GM12878 (cell line): ENCODE results near the gene SRRM3. TPM values are rescaled to one million over a fixed set of nuclear protein-coding genes. Genes with fewer than 3 reads are reported as not detected.

Experiments
- ATAC-seq: fragments of 200-7000 bp; cut with Tn5 transposase; 3 replicates; pipeline ENCODE4 v1.9.1; 2020; ENCODE audit warnings: mild to moderate bottlenecking, moderate library complexity
- BruUV-seq: library from RNA; stranded (reverse); fragments of 400-500 nt; replicated peaks from 2 replicates; lab custom pipeline; 2021; lab: Mats Ljungman, UMichigan
- CTCF ChIA-PET: fragments of 300-600 bp; sonication (Branson Sonifier 250); formaldehyde crosslinking; extraction: SDS; loops from one replicate; lab custom pipeline; 2021; ENCODE audit warnings: inconsistent platforms; lab: Yijun Ruan, JAX
- POLR2A ChIA-PET: fragments of 350-600 bp; formaldehyde crosslinking; extraction: SDS; loops from one replicate; lab custom pipeline; 2021; ENCODE audit warnings: inconsistent platforms; lab: Charles Lee
- RAD21 ChIA-PET: fragments of 300-600 bp; sonication (Branson Sonifier 250); formaldehyde crosslinking; loops from one replicate; lab custom pipeline; 2023; ENCODE audit warnings: antibody characterized with exemption; ENCODE audit not compliant: unreplicated experiment; lab: Charles Lee
- SMC1A ChIA-PET: fragments of 300-600 bp; sonication (Branson Sonifier 250); formaldehyde crosslinking; loops from one replicate; lab custom pipeline; 2023; ENCODE audit not compliant: unreplicated experiment, uncharacterized antibody; lab: Charles Lee
- DNase-seq: peaks from one replicate; pipeline ENCODE4 v3.0.0-alpha.2; 2011; ENCODE audit warnings: low read depth, low spot score
- FAIRE-seq: peaks from 3 replicates; lab custom pipeline; 2011; peaks lifted over from hg19 to GRCh38; lab: Jason Lieb, UNC
- H2AFZ ChIP-seq: 2 replicates; pipeline ENCODE4 v1.6.0; 2011; ENCODE audit warnings: low read depth, low read length, control low read depth; ENCODE audit not compliant: control insufficient read depth
- H3K27ac ChIP-seq: 2 replicates; pipeline ENCODE4 v1.5.1; 2011; ENCODE audit warnings: control low read depth; ENCODE audit not compliant: control insufficient read depth, insufficient read depth
- H3K27me3 ChIP-seq, 2 experiments: replicated peaks in 1 of 2; 2 replicates each; pipeline versions ENCODE4 v1.6.0 to v1.6.1; 2011; ENCODE audit warnings: low read length in 1 of 2; ENCODE audit not compliant: control insufficient read depth in 2 of 2, insufficient read depth in 2 of 2
- H3K36me3 ChIP-seq, 2 experiments: 2 replicates each; pipeline ENCODE4 v1.5.1; 2011; ENCODE audit warnings: low read length in 1 of 2; ENCODE audit not compliant: control insufficient read depth in 2 of 2, insufficient read depth in 2 of 2
- H3K4me1 ChIP-seq: 2 replicates; pipeline ENCODE4 v1.6.1; 2011; ENCODE audit warnings: mild to moderate bottlenecking, low read length, moderate library complexity, mixed read lengths; ENCODE audit not compliant: control insufficient read depth, insufficient read depth
- H3K4me2 ChIP-seq: 2 replicates; pipeline ENCODE4 v1.6.0; 2011; ENCODE audit warnings: control low read depth; ENCODE audit not compliant: control insufficient read depth, insufficient read depth
- H3K4me3 ChIP-seq: fragments of 200-600 bp; sonication (generic); 2 replicates; pipeline ENCODE4 v1.5.1; 2016
- H3K79me2 ChIP-seq: 2 replicates; pipeline ENCODE4 v1.6.0; 2011; ENCODE audit warnings: low read length; ENCODE audit not compliant: control insufficient read depth, insufficient read depth
- H3K9ac ChIP-seq: 2 replicates; pipeline ENCODE4 v1.8.0; 2011; ENCODE audit warnings: low read length, control low read depth, mixed read lengths; ENCODE audit not compliant: control insufficient read depth, insufficient read depth
- H3K9me3 ChIP-seq: replicated peaks from 3 replicates; pipeline ENCODE4 v1.5.1; 2011; ENCODE audit warnings: mild to moderate bottlenecking, low read length; ENCODE audit not compliant: control insufficient read depth, insufficient read depth
- H4K20me1 ChIP-seq: 2 replicates; pipeline ENCODE4 v1.6.0; 2011; ENCODE audit not compliant: control insufficient read depth, insufficient read depth
- GABPA ChIP-seq: IDR thresholded peaks from 2 replicates; pipeline ENCODE4 v1.6.1; 2014; ENCODE audit warnings: antibody characterized with exemption, low read depth, mild to moderate bottlenecking, inconsistent platforms
- GATAD2B ChIP-seq: fragments of 450-650 bp; conservative IDR thresholded peaks from 2 replicates; pipeline ENCODE4 v1.6.1; 2017; ENCODE audit warnings: low read depth, mild to moderate bottlenecking, moderate library complexity
- HDGF ChIP-seq: fragments of 450-650 bp; IDR thresholded peaks from 2 replicates; pipeline ENCODE4 v1.6.1; 2016; ENCODE audit warnings: antibody characterized with exemption
- NFYB ChIP-seq: IDR thresholded peaks from 2 replicates; pipeline ENCODE4 v1.6.1; 2011; ENCODE audit warnings: low read depth, mild to moderate bottlenecking, low read length, improper control_type of control experiment, moderate library complexity; ENCODE audit not compliant: insufficient read depth
- RAD51 ChIP-seq: fragments of 450-650 bp; IDR thresholded peaks from 2 replicates; pipeline ENCODE4 v1.6.1; 2016; ENCODE audit warnings: moderate library complexity, mild to moderate bottlenecking, inconsistent platforms
- RUNX3 ChIP-seq: IDR thresholded peaks from 2 replicates; pipeline ENCODE4 v1.6.1; 2012; ENCODE audit warnings: low read length, inconsistent platforms
- ZNF274 ChIP-seq: IDR thresholded peaks from one replicate; pipeline ENCODE4 v1.8.0; 2011; ENCODE audit not compliant: insufficient read length, insufficient read depth
- WGBS: methylation state at CpG from one replicate; pipeline ENCODE4 v1.1.6; 2016; ENCODE audit warnings: low lambda C conversion rate; ENCODE audit not compliant: insufficient replicate concordance, insufficient coverage; ENCODE audit errors: missing lambda C conversion rate; 5-methylcytosine and 5-hydroxymethylcytosine counted together
- in situ Hi-C: fragments of 300-500 bp; cut with MboI; formaldehyde crosslinking; loops from 9 replicates; pipeline ENCODE4 v1.14.3; 2018; ENCODE audit warnings: mixed read lengths
- intact Hi-C: fragments of 100-400 bp; cut with micrococcal nuclease; formaldehyde crosslinking; loops from one replicate; pipeline ENCODE4 v1.14.2; 2022; ENCODE audit not compliant: unreplicated experiment
- polyA plus RNA-seq, 11 experiments: library from polyadenylated mRNA; depleted of rRNA in 4 of 11; unstranded in 6 of 11; stranded (reverse) in 5 of 11; fragments of >200 nt; fragmentation: Nextera tagmentation in 4 of 11; fragmentation: Illumina TruSeq in 1 of 11; extraction: Ambion mirVana in 4 of 11; extraction: Trizol in 1 of 11; gene quantifications; 1 replicate in 1 of 11; 2 replicates in 10 of 11; pipeline versions ENCODE4 v1.2.1 to v1.2.3, GENCODE V29; 2011 to 2016; ENCODE audit warnings: inconsistent platforms in 2 of 11, missing spikeins in 2 of 11, low read depth in 1 of 11
- total RNA-seq, 4 experiments: library from RNA; depleted of rRNA in 3 of 4; stranded (reverse); fragments of >200 nt in 3 of 4; fragmentation: Illumina TruSeq in 1 of 4; extraction: Trizol in 1 of 4; gene quantifications; 2 replicates each; pipeline versions ENCODE4 v1.2.1 to v1.2.3, GENCODE V29; 2013 to 2021
- TF ChIP-seq, protein P1 (sequence below): fragments of 450-650 bp; IDR thresholded peaks from 2 replicates; pipeline ENCODE4 v1.6.1; 2016; ENCODE audit warnings: mild to moderate bottlenecking

The SRRM3 gene
- total and polyA plus RNA-seq, 10 of the 15 experiments (the other 5 are each of a cell fraction or from before 2014, with no cell fraction given), result 0.03 to 0.15 (median 0.05) TPM; not detected in 6

DNA sequence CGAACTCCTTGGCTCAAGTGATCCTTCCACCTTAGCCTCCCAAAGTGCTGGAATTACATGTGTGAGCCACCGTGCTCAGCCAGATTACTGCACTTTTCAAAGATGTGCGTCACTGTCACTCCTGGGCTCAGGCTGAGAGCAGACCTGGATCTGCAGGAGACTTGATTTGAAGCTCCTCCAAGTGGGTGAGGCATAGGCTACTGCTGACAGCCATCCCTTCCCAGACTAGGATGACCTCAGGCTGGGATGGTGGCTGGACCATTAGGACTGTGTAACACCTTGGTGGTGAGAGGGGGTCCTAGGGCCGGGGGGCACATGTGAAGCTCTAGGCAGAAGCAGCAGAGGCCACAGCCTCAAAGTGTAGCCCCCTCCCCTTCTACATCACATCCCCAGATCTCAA lies 8.2 kb upstream of the SRRM3 start:
- no peaks in the 10 kb centered on the region for H3K36me3 ChIP-seq
- TF ChIP-seq NFYB (no peak), RUNX3 (no peak), HDGF (no peak), GATAD2B (no peak), GABPA (no peak), RAD51 (no peak), ZNF274 (no peak)
- TF ChIP-seq, protein P1, sequence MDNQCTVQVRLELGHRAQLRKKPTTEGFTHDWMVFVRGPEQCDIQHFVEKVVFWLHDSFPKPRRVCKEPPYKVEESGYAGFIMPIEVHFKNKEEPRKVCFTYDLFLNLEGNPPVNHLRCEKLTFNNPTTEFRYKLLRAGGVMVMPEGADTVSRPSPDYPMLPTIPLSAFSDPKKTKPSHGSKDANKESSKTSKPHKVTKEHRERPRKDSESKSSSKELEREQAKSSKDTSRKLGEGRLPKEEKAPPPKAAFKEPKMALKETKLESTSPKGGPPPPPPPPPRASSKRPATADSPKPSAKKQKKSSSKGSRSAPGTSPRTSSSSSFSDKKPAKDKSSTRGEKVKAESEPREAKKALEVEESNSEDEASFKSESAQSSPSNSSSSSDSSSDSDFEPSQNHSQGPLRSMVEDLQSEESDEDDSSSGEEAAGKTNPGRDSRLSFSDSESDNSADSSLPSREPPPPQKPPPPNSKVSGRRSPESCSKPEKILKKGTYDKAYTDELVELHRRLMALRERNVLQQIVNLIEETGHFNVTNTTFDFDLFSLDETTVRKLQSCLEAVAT, result no peak
- TF ChIP-seq, all 136 proteins: peak for 0
- no peak overlapping the region for H3K9ac ChIP-seq
- no peak overlapping the region for H3K4me3 ChIP-seq
- in situ Hi-C loops (no loop called here), intact Hi-C loops (no loop called here)
- ChIA-PET POLR2A (interaction anchor here (0.5 kb wide), 1 partner anchor 29 kb away, joined by 5 read pairs; no protein-coding TSS in a partner anchor), SMC1A (no interaction called here), RAD21 (no interaction called here), CTCF (interaction anchor here (0.5 kb wide), 1 partner anchor 200 kb away, joined by 3 read pairs; no protein-coding TSS in a partner anchor)
- H3K4me1 ChIP-seq, result no peaks in the 10 kb centered on the region
- 26% methylated on average over 4 of the region's 4 CpGs for WGBS
- ATAC-seq (no peak), DNase-seq (no peak), FAIRE-seq (no peak)
- H4K20me1 ChIP-seq, result no peaks in the 10 kb centered on the region
- no peaks in the 10 kb centered on the region for H3K27me3 ChIP-seq
- no peaks in the 10 kb centered on the region for H3K79me2 ChIP-seq
- BruUV-seq, result no TSS peak
- H2AFZ ChIP-seq, result no peak overlapping the region
- H3K27ac ChIP-seq, result no peak overlapping the region
- H3K9me3 ChIP-seq, result no peaks in the 10 kb centered on the region
- no peak overlapping the region for H3K4me2 ChIP-seq
